GM12891 (cell line): ENCODE data around the gene ASB17.
"Not testable (repeated sequence)": the region's sequence is repeated elsewhere in the genome, so short reads cannot be mapped to it uniquely, and the experiment has no call there.

Experiments used
- DNase-seq: peaks from one replicate; pipeline ENCODE4 v3.0.0; 2011; ENCODE audit warnings: low spot score; ENCODE audit not compliant: insufficient read length
- FAIRE-seq: peaks from 2 replicates; lab custom pipeline; 2011; peaks lifted over from hg19 to GRCh38; lab: Jason Lieb, UNC
- PAX5 ChIP-seq: IDR thresholded peaks from 2 replicates; pipeline ENCODE4 v1.6.1; 2011; ENCODE audit warnings: low read length, moderate library complexity, mild to moderate bottlenecking; ENCODE audit not compliant: insufficient read depth, severe bottlenecking
- POLR2A ChIP-seq: IDR thresholded peaks from 2 replicates; pipeline ENCODE4 v1.6.1; 2011; ENCODE audit warnings: low read depth, low read length, control low read depth
- POLR2AphosphoS5 ChIP-seq: IDR thresholded peaks from 2 replicates; pipeline ENCODE4 v1.6.1; 2011; ENCODE audit warnings: low read depth, low read length, control low read depth
- POU2F2 ChIP-seq: IDR thresholded peaks from 2 replicates; pipeline ENCODE4 v1.6.1; 2011; ENCODE audit warnings: low read depth, mild to moderate bottlenecking, control low read depth, low read length, moderate library complexity
- SPI1 ChIP-seq: IDR thresholded peaks from 2 replicates; pipeline ENCODE4 v1.6.1; 2011; ENCODE audit warnings: low read depth, low read length, control low read depth
- TAF1 ChIP-seq: IDR thresholded peaks from 2 replicates; pipeline ENCODE4 v1.6.1; 2011; ENCODE audit warnings: low read depth, low read length, control low read depth

Gene ASB17

DNA sequence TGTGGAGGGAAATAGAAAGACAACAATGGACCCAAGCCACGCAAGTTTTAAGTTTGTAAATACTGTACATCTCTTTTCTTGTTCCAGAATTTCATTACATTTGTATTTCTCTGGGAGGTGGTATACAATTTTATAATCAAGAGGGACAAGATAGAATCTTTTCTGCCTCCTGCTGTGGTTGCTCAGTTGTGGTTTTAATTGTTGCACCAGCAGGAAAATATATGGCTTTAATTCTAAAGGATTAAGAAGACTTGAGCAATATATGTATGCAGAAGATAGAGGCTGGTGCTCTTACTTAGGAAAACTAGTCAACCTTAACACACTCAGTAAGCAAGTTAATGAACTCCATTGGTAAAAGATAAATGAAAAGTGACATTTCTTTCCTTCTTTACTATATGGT is 19.8 kb upstream of the ASB17 start:
- FAIRE-seq (no peak), DNase-seq (no peak)
- TF ChIP-seq SPI1, result no peak
- no peak for TF ChIP-seq PAX5
- TF ChIP-seq POLR2AphosphoS5, result no peak
- no peak for TF ChIP-seq POU2F2

DNA sequence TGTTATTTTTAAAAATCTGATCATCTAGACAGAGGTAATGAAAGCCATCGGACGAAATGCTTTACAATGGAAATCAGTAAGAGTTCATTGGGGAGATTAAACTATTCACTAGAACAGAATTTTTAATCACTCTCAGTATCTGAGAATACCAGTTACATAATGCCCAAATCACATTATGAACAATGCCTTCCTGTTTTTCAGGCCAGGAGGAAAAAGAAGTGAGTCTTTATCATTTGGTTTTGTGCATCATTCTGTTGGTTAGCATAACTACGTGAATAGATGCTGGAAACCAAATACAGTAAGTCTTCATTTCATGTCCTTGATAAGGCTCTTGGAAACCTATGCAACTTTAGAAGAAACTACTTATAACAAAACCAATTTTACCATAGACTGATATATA is 18.0 kb upstream of the ASB17 start:
- FAIRE-seq (no peak), DNase-seq (no peak)
- TF ChIP-seq POU2F2 (no peak), POLR2AphosphoS5 (no peak), SPI1 (no peak), TAF1 (no peak), PAX5 (no peak), POLR2A (no peak)

GRCh38 chr1:75943037-75943436 is 10.8 kb upstream of the ASB17 start:
- peak; percentile 9 for FAIRE-seq
- peak; percentile 76 for TF ChIP-seq SPI1
- not testable (repeated sequence) for DNase-seq

DNA sequence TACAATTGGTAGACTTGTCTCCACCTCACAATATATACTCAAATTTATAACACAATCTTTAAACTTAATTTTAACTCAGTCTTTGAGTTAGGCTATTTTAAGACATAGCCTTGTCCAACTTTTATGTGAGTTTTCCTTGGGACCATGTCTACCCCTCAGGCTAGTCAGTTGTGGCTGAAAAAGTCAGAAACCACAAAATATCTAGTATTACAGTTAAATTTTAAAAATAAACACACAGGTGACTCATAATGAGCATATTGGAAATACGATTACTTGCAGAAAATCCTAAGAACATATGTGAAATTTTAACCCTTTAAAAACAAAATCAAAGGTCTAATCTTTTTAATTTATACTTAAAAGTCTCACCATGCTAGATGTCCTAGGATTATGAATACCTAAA is 4.8 kb upstream of the ASB17 start:
- TF ChIP-seq TAF1 (no peak), POLR2A (no peak), POU2F2 (no peak), POLR2AphosphoS5 (no peak), PAX5 (no peak), SPI1 (no peak)
- no peak for DNase-seq

DNA sequence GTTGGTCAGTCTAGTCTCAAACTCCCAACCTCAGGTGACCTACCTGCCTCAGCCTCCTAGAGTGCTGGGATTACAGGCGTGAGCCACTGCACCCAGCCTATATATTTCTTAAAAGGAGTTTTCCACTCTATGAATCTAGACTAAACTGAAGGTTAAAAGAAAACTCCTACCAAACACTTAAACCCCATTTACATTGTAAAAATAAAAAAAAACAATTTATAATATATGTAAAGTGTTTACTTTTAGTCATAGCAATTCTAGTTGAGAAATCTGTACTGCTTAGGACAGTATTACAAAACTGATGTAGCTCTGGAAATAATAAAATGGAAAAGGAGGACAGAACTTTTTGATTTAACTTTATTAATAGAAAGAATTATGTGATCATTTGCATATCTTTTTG is 9.5 kb downstream of the ASB17 start:
- no peak for FAIRE-seq
- TF ChIP-seq TAF1 (no peak), PAX5 (no peak), POLR2AphosphoS5 (no peak), POLR2A (no peak), SPI1 (no peak), POU2F2 (no peak)
- no peak for DNase-seq

More for the DNA sequence above, 4.8 kb upstream of the ASB17 start:
- no peak for FAIRE-seq

DNA sequence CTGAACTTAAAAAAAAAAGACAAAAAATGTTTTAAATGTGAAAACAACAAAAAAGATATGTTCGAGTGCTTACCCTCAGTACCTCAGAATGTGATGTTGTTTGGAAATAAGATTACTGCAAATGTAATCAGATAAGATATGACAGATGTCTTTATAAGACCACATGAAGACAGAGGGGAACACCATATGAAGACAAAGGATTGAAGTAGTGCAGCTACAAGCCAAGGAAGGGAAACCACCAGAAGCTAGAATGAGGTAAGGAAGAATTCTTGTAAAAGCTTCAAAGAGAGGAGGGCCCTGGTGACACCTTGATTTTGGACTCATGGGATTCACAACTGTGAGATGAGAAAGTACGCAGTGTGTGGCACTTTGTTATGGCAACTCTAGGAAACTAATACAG is 15.4 kb downstream of the ASB17 start:
- DNase-seq (no peak), FAIRE-seq (no peak)
- no peak for TF ChIP-seq PAX5

- TF ChIP-seq SPI1 (no peak), PAX5 (no peak), POLR2A (no peak), POLR2AphosphoS5 (no peak), TAF1 (no peak), POU2F2 (no peak)
- DNase-seq (no peak), FAIRE-seq (peak; percentile 82)
These were observed 23.5 kb downstream of the ASB17 start for GRCh38 chr1:75908717-75909152.

GRCh38 chr1:75901371-75901770 is 30.8 kb downstream of the ASB17 start:
- TF ChIP-seq TAF1 (no peak), SPI1 (no peak), PAX5 (no peak), POLR2A (no peak), POU2F2 (no peak), POLR2AphosphoS5 (no peak)
- no peak for DNase-seq
- no peak for FAIRE-seq

DNA sequence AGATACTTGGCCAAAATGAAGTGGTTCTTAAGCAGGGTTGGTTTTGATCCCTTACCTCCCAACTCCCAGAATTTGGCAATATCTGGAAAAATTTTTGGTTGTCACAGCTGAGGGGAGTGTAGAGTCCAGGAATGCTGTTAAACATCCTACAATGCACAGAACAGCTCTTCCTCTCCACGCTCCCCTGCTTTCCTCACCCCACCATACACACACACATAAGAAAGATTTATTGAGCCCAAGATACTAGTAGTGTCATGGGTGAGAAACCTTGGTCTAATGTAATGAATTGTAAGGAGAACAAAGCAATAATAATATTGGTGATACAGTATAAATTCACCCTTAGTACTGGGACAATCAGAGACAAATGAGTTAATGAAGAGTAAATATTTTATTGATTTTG is 47.8 kb downstream of the ASB17 start:
- DNase-seq (no peak), FAIRE-seq (no peak)
- TF ChIP-seq POLR2AphosphoS5 (no peak), SPI1 (no peak), POU2F2 (no peak), PAX5 (no peak), POLR2A (no peak), TAF1 (no peak)

DNA sequence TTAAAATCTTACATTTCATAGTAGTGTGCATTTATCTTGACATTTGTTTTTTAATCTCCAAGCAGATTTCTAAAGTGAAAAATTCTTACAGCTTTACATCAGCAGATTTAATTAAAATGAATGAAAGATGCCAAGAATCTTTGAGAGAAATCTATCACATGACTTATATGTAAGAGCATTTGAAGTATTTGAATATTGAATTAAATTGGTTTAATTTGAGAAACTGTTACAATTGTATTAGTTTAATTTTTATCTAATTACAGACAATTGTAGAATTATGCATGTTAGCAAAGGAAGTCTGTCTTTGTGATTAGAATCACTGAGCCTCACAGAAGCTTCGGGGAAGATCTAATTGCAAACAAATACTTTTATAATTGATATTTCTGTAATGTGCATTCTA is 52.2 kb downstream of the ASB17 start:
- no peak for TF ChIP-seq POLR2A
- TF ChIP-seq SPI1, result no peak
- no peak for TF ChIP-seq TAF1
- no peak for TF ChIP-seq POLR2AphosphoS5
- no peak for TF ChIP-seq POU2F2
- no peak for TF ChIP-seq PAX5
- FAIRE-seq (no peak), DNase-seq (no peak)
